IPS-18c (cell line): ENCODE measurements around the gene LENG8.
"Not testable (repeated sequence)": the region's sequence is repeated elsewhere in the genome, so short reads cannot be mapped to it uniquely, and the experiment has no call there.

Source experiments
- H3K4me3 ChIP-seq: 2 replicates; pipeline ENCODE4 v1.7.0; 2013; ENCODE audit warnings: low read depth, mild to moderate bottlenecking, low read length, moderate library complexity; ENCODE audit not compliant: insufficient read depth
- H3K9me3 ChIP-seq: one replicate; pipeline ENCODE4 v1.6.1; 2013; ENCODE audit warnings: mild to moderate bottlenecking, low read length, moderate library complexity; ENCODE audit not compliant: control insufficient read depth, insufficient read depth

LENG8 gene

GRCh38 chr19:54433697-54434096, 15.3 kb upstream of the LENG8 start:
- Histone ChIP-seq H3K4me3 (no peak overlapping the region), H3K9me3 (no peaks in the 10 kb centered on the region)

- Histone ChIP-seq H3K4me3 (no peak overlapping the region), H3K9me3 (peaks cover 2% of the 10 kb centered on the region)
Measured at GRCh38 chr19:54434112-54434872, 14.7 kb upstream of the LENG8 start.

- H3K4me3 ChIP-seq, result no peak overlapping the region
- peaks cover 2% of the 10 kb centered on the region for H3K9me3 ChIP-seq
Measured at GRCh38 chr19:54434873-54435214, 14.2 kb upstream of the LENG8 start.

GRCh38 chr19:54435551-54436016, 13.4 kb upstream of the LENG8 start:
- peaks cover 2% of the 10 kb centered on the region for H3K9me3 ChIP-seq
- H3K4me3 ChIP-seq, result peak overlapping the region; percentile 9; the same call in 1 of the 2 replicates

GRCh38 chr19:54436031-54436523, 12.9 kb upstream of the LENG8 start:
- Histone ChIP-seq H3K4me3 (peak overlapping the region; percentile 9; the same call in 1 of the 2 replicates), H3K9me3 (peaks cover 2% of the 10 kb centered on the region)

GRCh38 chr19:54436628-54437252, 12.3 kb upstream of the LENG8 start:
- peaks cover 2% of the 10 kb centered on the region for H3K9me3 ChIP-seq
- H3K4me3 ChIP-seq, result 0 out of 2 replicates have a peak overlapping the region, but pooled peaks have one; percentile 9

DNA sequence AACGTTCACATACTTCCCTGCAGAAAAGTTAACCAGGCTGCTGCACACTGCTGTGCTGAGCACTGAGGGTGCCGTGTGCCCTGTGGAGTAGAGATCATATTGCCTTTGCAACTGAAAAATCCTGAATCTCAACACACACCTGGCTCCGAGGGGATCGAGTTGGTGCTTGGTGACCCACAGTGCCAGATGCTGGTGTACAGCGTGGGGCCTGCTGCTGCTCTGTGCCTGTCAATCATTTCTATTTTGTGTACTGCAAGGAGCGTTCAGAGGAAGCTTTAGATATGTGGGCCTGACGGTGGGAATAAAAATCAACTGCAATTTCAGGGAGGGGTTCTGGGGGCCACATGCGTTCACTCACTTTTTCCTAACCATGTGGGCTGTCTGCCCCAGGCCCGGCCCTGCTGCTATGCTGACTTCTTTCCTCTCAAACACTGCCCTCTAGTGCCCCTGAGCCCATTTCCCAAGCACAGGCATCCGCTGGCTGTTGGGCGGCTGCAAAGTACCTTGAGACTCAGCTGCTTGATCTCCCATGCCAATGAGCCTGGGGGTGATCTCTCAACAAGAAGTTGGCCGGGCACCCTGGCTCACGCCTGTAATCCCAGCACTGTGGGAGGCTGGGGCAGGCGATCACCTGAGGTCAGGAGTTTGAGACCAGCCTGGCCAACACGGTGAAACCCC, 9.7 kb upstream of the LENG8 start:
- Histone ChIP-seq H3K9me3 (peaks cover 2% of the 10 kb centered on the region), H3K4me3 (no peak overlapping the region)

DNA sequence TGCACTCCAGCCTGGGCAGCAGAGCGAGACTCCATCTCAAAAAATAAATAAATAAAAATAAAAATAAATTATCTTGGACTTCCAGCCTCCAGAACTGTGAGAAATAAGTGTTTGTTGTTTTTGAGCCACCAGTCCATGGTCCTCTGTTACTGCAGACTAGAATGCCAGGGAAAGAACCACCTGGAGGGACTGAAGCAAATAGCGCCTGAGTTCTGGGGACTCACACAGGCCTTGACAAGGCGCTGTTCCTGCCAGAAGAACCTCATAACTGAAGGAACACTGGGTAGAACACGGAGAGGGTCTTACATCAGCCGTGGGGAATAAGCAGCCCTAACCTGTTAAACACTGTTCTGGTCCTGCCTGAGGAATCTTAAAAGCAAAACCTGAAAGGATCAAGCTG, 8.4 kb upstream of the LENG8 start:
- H3K4me3 ChIP-seq, result no peak overlapping the region
- peaks cover 2% of the 10 kb centered on the region for H3K9me3 ChIP-seq

DNA sequence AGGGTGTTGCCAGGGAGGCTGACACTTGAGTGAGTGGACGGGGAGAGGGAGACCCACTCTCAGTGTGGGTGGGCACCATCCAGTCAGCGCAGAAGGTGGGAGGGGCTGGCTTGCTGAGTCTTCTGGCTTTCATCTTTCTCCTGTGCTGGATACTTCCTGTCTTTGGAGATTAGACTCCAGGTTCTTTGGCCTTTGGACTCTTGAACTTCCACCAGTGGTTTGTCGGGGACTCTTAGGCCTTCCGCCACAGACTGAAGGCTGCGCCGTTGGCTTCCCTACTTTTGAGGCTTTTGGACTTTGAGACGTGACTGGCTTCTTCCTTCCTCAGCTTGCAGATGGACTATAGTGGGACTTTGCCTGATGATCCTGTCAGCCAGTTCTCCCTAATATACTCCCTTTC, 4.3 kb upstream of the LENG8 start:
- H3K9me3 ChIP-seq, result no peaks in the 10 kb centered on the region
- no peak overlapping the region for H3K4me3 ChIP-seq

- H3K4me3 ChIP-seq, H3K9me3 ChIP-seq: not testable (repeated sequence)
Measured at GRCh38 chr19:54446349-54446748, 2.6 kb upstream of the LENG8 start.

GRCh38 chr19:54448040-54448773, 792 bp upstream of the LENG8 start:
- Histone ChIP-seq H3K4me3 (peak overlapping the region; percentile 99), H3K9me3 (no peaks in the 10 kb centered on the region)

DNA sequence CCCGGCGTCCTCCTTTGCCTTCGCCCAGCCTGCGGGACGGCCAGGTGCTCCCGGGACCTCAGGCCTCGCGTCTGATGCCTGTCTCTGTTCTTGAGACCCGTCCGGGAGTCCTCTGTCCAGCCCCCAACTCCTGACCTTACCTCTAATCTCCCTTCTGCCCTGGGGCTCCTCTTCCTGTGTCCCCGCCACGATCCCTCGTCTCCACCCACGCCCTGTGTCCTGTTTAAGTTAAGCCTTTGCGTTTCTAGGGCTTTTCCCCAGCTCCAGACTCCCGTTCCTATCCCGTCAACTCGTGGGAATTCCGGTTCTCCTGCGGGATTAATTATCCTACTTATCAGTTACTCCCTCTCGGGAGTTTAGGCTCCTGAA, 686 bp downstream of the LENG8 start:
- peak overlapping the region; percentile 99 for H3K4me3 ChIP-seq
- no peaks in the 10 kb centered on the region for H3K9me3 ChIP-seq

GRCh38 chr19:54451331-54451871, 2.4 kb downstream of the LENG8 start:
- Histone ChIP-seq H3K4me3 (no peak overlapping the region), H3K9me3 (no peaks in the 10 kb centered on the region)

GRCh38 chr19:54451997-54452396, 3.0 kb downstream of the LENG8 start:
- H3K9me3 ChIP-seq, result no peaks in the 10 kb centered on the region
- no peak overlapping the region for H3K4me3 ChIP-seq

DNA sequence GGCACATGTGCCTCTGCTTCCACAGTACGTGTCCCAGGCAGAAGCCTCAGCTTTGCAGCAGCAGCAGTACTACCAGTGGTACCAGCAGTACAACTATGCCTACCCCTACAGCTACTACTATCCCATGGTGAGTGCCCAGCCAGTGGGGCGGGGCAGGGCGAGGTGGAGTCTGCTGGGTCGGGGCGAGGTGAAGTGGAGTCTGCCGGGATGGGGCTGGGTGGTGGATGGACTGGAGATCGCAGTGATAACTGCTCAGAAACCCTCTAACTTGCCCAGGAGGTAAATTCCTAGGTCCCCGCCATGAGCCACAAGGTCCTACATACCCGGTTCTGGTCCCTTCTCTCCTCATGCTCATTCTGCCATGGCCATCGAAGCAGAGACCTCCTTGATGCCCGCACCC, 3.6 kb downstream of the LENG8 start:
- Histone ChIP-seq H3K9me3 (no peaks in the 10 kb centered on the region), H3K4me3 (no peak overlapping the region)

GRCh38 chr19:54453921-54454780, 5.2 kb downstream of the LENG8 start:
- no peak overlapping the region for H3K4me3 ChIP-seq
- no peaks in the 10 kb centered on the region for H3K9me3 ChIP-seq
